GM21381 (cell line): ENCODE data around the gene GPR62.

Experiments
- ATAC-seq: cut with Tn5 transposase; IDR thresholded peaks from one replicate; pipeline ENCODE4 v1.9.1; 2021; ENCODE audit warnings: mild to moderate bottlenecking, moderate library complexity; ENCODE audit not compliant: unreplicated experiment

Gene GPR62

GRCh38 chr3:51968883-51969678, 13.9 kb downstream of the GPR62 start:
- ATAC-seq = no peak

GRCh38 chr3:51969841-51970240, 14.7 kb downstream of the GPR62 start:
- ATAC-seq = no peak

- no peak for ATAC-seq
These were observed 15.6 kb downstream of the GPR62 start for GRCh38 chr3:51970606-51971300.

- ATAC-seq = no peak
These were observed 16.2 kb downstream of the GPR62 start for GRCh38 chr3:51971350-51971749.

GRCh38 chr3:51974277-51974962, 19.2 kb downstream of the GPR62 start:
- no peak for ATAC-seq

GRCh38 chr3:51974963-51975851, 20.0 kb downstream of the GPR62 start, which contains the start of gene ABHD14A:
Gene ABHD14A, plus strand, starts transcription at chr3:51975064. Its CDS starts 72 bp downstream, at chr3:51975136.
- no peak for ATAC-seq

GRCh38 chr3:51975852-51976549, 20.8 kb downstream of the GPR62 start:
- no peak for ATAC-seq

GRCh38 chr3:51977446-51978142, 22.4 kb downstream of the GPR62 start:
- no peak for ATAC-seq

GRCh38 chr3:51978143-51978502, 22.9 kb downstream of the GPR62 start:
- no peak for ATAC-seq

GRCh38 chr3:51980253-51980652, 25.1 kb downstream of the GPR62 start:
- ATAC-seq = no peak

GRCh38 chr3:51982352-51982837, 27.2 kb downstream of the GPR62 start:
- peak; percentile 57 for ATAC-seq

- ATAC-seq = peak; percentile 68
These were observed 27.8 kb downstream of the GPR62 start, which contains the start of gene ACY1 for GRCh38 chr3:51982838-51983577. Gene ACY1, plus strand, starts transcription at chr3:51983535. Its CDS starts 530 bp downstream, at chr3:51984065.

GRCh38 chr3:51983578-51984268, 28.5 kb downstream of the GPR62 start:
- no peak for ATAC-seq

GRCh38 chr3:51984269-51984647, 29.1 kb downstream of the GPR62 start:
- ATAC-seq = no peak

GRCh38 chr3:51985063-51985462, 29.9 kb downstream of the GPR62 start:
- no peak for ATAC-seq

GRCh38 chr3:51986010-51986947, 31.1 kb downstream of the GPR62 start:
- no peak for ATAC-seq

GRCh38 chr3:51987568-51987967, 32.4 kb downstream of the GPR62 start:
- no peak for ATAC-seq
